Stomach (tissue), 9 donors: ENCODE results near the gene TTC3. TPM values are rescaled to one million over a fixed set of nuclear protein-coding genes. Genes with fewer than 3 reads are reported as not detected.

ENCODE experiments used
- DNase-seq, 2 donors: peaks; one replicate each; pipeline versions ENCODE4 v3.0.0 to v3.0.0-alpha.2; 2013 to 2019
- H3K27ac ChIP-seq, 5 donors: fragments of 200-600 bp in 4 of 5; sonication (generic) in 4 of 5; one replicate each; pipeline ENCODE4 v1.5.1; 2013 to 2019; ENCODE audit warnings: mild to moderate bottlenecking in 1 of 5, moderate library complexity in 1 of 5
- H3K27me3 ChIP-seq, 3 donors: fragments of 200-600 bp; sonication (generic); one replicate each; pipeline ENCODE4 v1.5.1; 2017 to 2019; ENCODE audit warnings: mixed run types in 1 of 3
- H3K36me3 ChIP-seq, 4 donors: fragments of 200-600 bp; sonication (generic); 1 replicate in 3 of 4; 2 replicates in 1 of 4; pipeline ENCODE4 v1.5.1; 2016 to 2019
- H3K4me1 ChIP-seq, 4 donors: fragments of 200-600 bp; sonication (generic); one replicate each; pipeline ENCODE4 v1.5.1; 2016 to 2019
- H3K4me3 ChIP-seq, 4 donors: fragments of 200-600 bp; sonication (generic) in 3 of 4; one replicate each; pipeline ENCODE4 v1.5.1; 2016 to 2019; ENCODE audit warnings: mild to moderate bottlenecking in 1 of 4
- H3K9me3 ChIP-seq, 4 donors: fragments of 200-600 bp; sonication (generic); one replicate each; pipeline ENCODE4 v1.5.1; 2016 to 2019
- CTCF ChIP-seq, 7 experiments: fragments of 450-650 bp in 4 of 7; fragments of 200-600 bp in 3 of 7; sonication (generic) in 3 of 7; IDR thresholded peaks; one replicate each; pipeline ENCODE4 v1.5.1; 2016 to 2019; ENCODE audit warnings: antibody characterized with exemption in 7 of 7, control low read depth in 2 of 7, mild to moderate bottlenecking in 1 of 7
- EP300 ChIP-seq: sonication (generic); formaldehyde crosslinking; IDR thresholded peaks from one replicate; pipeline ENCODE4 v1.6.1; 2017; ENCODE audit warnings: antibody characterized with exemption
- POLR2A ChIP-seq, 4 donors: fragments of 450-650 bp; IDR thresholded peaks; one replicate each; pipeline ENCODE4 v1.6.1; 2016; ENCODE audit warnings: antibody characterized with exemption in 4 of 4, control low read depth in 2 of 4, mild to moderate bottlenecking in 1 of 4, moderate library complexity in 1 of 4
- POLR2AphosphoS5 ChIP-seq, 3 donors: sonication (generic); formaldehyde crosslinking; IDR thresholded peaks; one replicate each; pipeline ENCODE4 v1.6.1; 2016; ENCODE audit warnings: antibody characterized with exemption in 3 of 3
- WGBS, 5 donors: extraction: QIAGEN DNeasy Blood & Tissue Kit in 3 of 5; methylation state at CpG; one replicate each; pipeline versions ENCODE4 v1.1.5 to v1.1.7; 2013 to 2018; 5-methylcytosine and 5-hydroxymethylcytosine counted together
- intact Hi-C: fragments of 100-400 bp; cut with DNase I; formaldehyde crosslinking; loops from one replicate; pipeline ENCODE4 v1.15.1; 2023; ENCODE audit warnings: low total_unique reads
- polyA plus RNA-seq, 3 donors: library from polyadenylated mRNA; stranded (reverse); fragments of 200-250 nt; gene quantifications; one replicate each; pipeline ENCODE4 v1.2.3, GENCODE V29; 2013
- total RNA-seq, 5 donors: library from RNA; depleted of rRNA; stranded (reverse); fragments of >200 nt; gene quantifications; one replicate each; pipeline versions ENCODE4 v1.1.0 to v1.2.3, GENCODE V29; 2014 to 2016
- donor health status: healthy with polysubstance abuse.
- donor health status: Bipolar disorder and iron deficiency.
- donor health status: healthy.

Gene TTC3
- total and polyA plus RNA-seq, 8 donors = 17.5 to 538 (median 143) TPM

DNA sequence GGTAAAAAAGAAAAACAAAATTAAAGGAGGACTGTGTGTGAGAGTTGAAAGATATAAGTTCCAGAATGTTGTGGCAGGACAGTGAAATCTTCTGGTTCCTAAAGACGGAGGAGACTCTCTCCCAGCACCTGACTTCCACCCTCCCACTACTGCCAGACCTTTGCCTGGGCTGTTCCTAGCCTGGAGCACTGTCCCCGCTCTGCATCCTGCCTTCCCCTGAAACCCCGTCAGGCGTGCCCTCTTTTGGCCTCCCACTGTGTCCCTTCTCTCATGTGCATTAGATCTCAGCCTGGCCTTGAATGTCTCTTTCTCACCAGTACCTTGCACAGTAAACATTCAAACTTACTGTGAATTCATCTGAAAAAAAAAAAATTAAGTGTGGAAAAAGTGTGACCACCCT, 120.0 kb downstream of the TTC3 start:
- DNase-seq = no peak
- intact Hi-C loops = no loop called here
- Histone ChIP-seq H3K27me3 (no peaks in the 10 kb centered on the region), H3K4me3 (no peak overlapping the region), H3K9me3 (no peaks in the 10 kb centered on the region), H3K36me3 (peaks cover 15 to 100% (median 96%) of the 10 kb centered on the region in 4 donors), H3K4me1 (no peaks in the 10 kb centered on the region), H3K27ac (no peak overlapping the region)
- TF ChIP-seq POLR2AphosphoS5 (IDR thresholded peaks at IDR 0.05) = no peak
- TF ChIP-seq POLR2A (IDR thresholded peaks at IDR 0.05) = no peak
- TF ChIP-seq EP300 = no peak
- TF ChIP-seq CTCF (IDR thresholded peaks at IDR 0.05) = no peak
- WGBS, 5 donors = 67 to 75% (median 72%) methylated on average over 4 of the region's 4 CpGs

DNA sequence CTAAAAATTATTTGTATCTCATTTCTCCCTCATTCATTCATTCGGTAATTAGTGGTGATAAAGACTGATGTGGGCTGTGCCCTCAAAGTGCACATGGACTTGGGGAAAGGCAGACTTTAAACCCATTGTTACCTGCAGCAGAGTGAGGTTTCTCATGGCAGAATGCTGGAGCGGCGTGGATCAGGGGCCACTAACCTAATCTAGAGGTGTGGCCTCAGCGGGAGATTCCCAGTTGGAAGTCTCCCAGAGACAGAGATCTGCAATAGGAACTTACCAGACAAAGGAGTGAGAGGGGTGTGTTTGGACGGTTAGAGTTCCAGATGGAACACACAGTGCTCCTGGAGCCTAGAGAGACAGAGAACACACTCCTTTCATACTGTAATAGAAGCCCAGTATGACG, 120.6 kb downstream of the TTC3 start:
- H3K4me1 ChIP-seq = no peaks in the 10 kb centered on the region
- peaks cover 11 to 99% (median 95%) of the 10 kb centered on the region in 4 donors for H3K36me3 ChIP-seq
- 87 to 92% (median 90%) methylated on average over 6 of the region's 6 CpGs for WGBS, 5 donors
- no peak for TF ChIP-seq POLR2A (IDR thresholded peaks at IDR 0.05)
- TF ChIP-seq POLR2AphosphoS5 (IDR thresholded peaks at IDR 0.05) = no peak
- TF ChIP-seq EP300 = no peak
- H3K27ac ChIP-seq = no peak overlapping the region
- no peaks in the 10 kb centered on the region for H3K27me3 ChIP-seq
- H3K9me3 ChIP-seq = no peaks in the 10 kb centered on the region
- DNase-seq = no peak
- intact Hi-C loops = no loop called here
- no peak overlapping the region for H3K4me3 ChIP-seq

DNA sequence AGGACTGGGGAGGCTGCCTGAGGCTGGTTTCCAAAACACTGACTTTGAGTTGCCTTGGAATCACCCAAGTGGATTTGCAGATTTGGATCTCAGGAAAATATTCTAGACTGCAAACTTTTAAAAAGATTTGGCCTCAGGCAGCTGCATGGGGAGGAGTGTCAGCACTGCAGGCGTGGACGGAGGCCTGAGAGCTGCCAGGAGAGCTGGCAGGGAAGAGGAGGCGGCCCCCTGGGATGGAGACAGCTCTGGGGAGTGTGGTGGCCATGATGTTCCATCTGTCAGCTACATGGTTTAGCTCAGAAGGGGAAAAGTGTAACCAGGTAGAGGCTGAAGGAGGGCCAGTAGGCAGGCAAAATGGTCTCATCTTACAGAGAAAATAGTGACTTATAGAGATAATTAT, 122.0 kb downstream of the TTC3 start:
- Histone ChIP-seq H3K4me3 (no peak overlapping the region), H3K9me3 (no peaks in the 10 kb centered on the region), H3K27me3 (no peaks in the 10 kb centered on the region), H3K36me3 (peaks cover 12 to 99% (median 95%) of the 10 kb centered on the region in 4 donors), H3K4me1 (no peaks in the 10 kb centered on the region), H3K27ac (no peak overlapping the region)
- no peak for DNase-seq
- intact Hi-C loops = no loop called here
- TF ChIP-seq EP300 (no peak), CTCF (IDR thresholded peaks at IDR 0.05) (no peak), POLR2AphosphoS5 (IDR thresholded peaks at IDR 0.05) (no peak), POLR2A (IDR thresholded peaks at IDR 0.05) (no peak)
- 82 to 95% (median 88%) methylated on average over 3 of the region's 3 CpGs for WGBS, 5 donors

GRCh38 chr21:37195610-37196009, 122.6 kb downstream of the TTC3 start:
- 81 to 90% (median 88%) methylated on average over 13 to 15 of the region's 15 CpGs for WGBS, 5 donors
- H3K36me3 ChIP-seq = peaks cover 18 to 99% (median 95%) of the 10 kb centered on the region in 4 donors
- no peak overlapping the region for H3K27ac ChIP-seq
- no peak for DNase-seq
- H3K27me3 ChIP-seq = no peaks in the 10 kb centered on the region
- H3K9me3 ChIP-seq = no peaks in the 10 kb centered on the region
- no peak for TF ChIP-seq CTCF (IDR thresholded peaks at IDR 0.05)
- no peak for TF ChIP-seq POLR2AphosphoS5 (IDR thresholded peaks at IDR 0.05)
- TF ChIP-seq EP300 = no peak
- no peak for TF ChIP-seq POLR2A (IDR thresholded peaks at IDR 0.05)
- intact Hi-C loops = no loop called here
- H3K4me3 ChIP-seq = no peak overlapping the region
- H3K4me1 ChIP-seq = no peaks in the 10 kb centered on the region

GRCh38 chr21:37196847-37197246, 123.8 kb downstream of the TTC3 start:
- TF ChIP-seq EP300 (no peak), CTCF (IDR thresholded peaks at IDR 0.05) (no peak), POLR2A (IDR thresholded peaks at IDR 0.05) (no peak), POLR2AphosphoS5 (IDR thresholded peaks at IDR 0.05) (no peak)
- Histone ChIP-seq H3K4me1 (no peaks in the 10 kb centered on the region), H3K27ac (no peak overlapping the region), H3K27me3 (no peaks in the 10 kb centered on the region), H3K4me3 (no peak overlapping the region), H3K9me3 (no peaks in the 10 kb centered on the region), H3K36me3 (peaks cover 27 to 99% (median 98%) of the 10 kb centered on the region in 4 donors)
- 82 to 93% (median 91%) methylated on average over 8 of the region's 8 CpGs for WGBS, 5 donors
- intact Hi-C loops = no loop called here
- no peak for DNase-seq
